ENCODE data around the gene SMAD6. TPM values are rescaled to one million over a fixed set of nuclear protein-coding genes. Genes with fewer than 3 reads are reported as not detected.

Gene SMAD6
- total and polyA plus RNA-seq, 2 experiments from 2014 or later, result 1.6 to 15.7 TPM

GRCh38 chr15:66657185-66658020, 44.6 kb upstream of the SMAD6 start (continued):
- no peak for TF ChIP-seq REST (IDR thresholded peaks at IDR 0.05; ENCODE audit: unreplicated experiment)
- TF ChIP-seq EZH2phosphoT487 (IDR thresholded peaks at IDR 0.05; ENCODE audit: unreplicated experiment), result no peak

GRCh38 chr15:66658044-66658443, 44.0 kb upstream of the SMAD6 start:
- no peaks in the 10 kb centered on the region for H3K36me3 Mint-ChIP-seq (ENCODE audit: low read depth)
- Histone ChIP-seq H4K20me1 (replicated peaks; ENCODE audit: insufficient read depth) (no peaks in the 10 kb centered on the region), H3K9me2 (ENCODE audit: insufficient read depth) (no peaks in the 10 kb centered on the region), H3K27me3 (ENCODE audit: insufficient read depth) (no peaks in the 10 kb centered on the region), H3K27ac (ENCODE audit: low read depth) (no peak overlapping the region), H3K4me3 (no peak overlapping the region), H3F3A (replicated peaks; ENCODE audit: low read depth) (peaks cover 7% of the 10 kb centered on the region; the same call in 1 of the 2 replicates), H3K4me2 (peak overlapping the region; percentile 47; the same call in 1 of the 2 replicates), H3K4me1 (ENCODE audit: insufficient read depth) (peaks cover 40% of the 10 kb centered on the region), H3K79me2 (replicated peaks; ENCODE audit: insufficient read depth) (no peaks in the 10 kb centered on the region), H3K36me3 (ENCODE audit: insufficient read depth) (no peaks in the 10 kb centered on the region), H2AFZ (no peak overlapping the region)
- H3K4me1 Mint-ChIP-seq, result peaks cover 43% of the 10 kb centered on the region
- no peak overlapping the region for H3K27ac Mint-ChIP-seq
- H3K27me3 Mint-ChIP-seq (ENCODE audit: insufficient read depth, low read depth, poor library complexity), result peaks cover 27% of the 10 kb centered on the region
- no peaks in the 10 kb centered on the region for H3K9me3 Mint-ChIP-seq
- no peak overlapping the region for H3K4me3 Mint-ChIP-seq
- no peak for DNase-seq (ENCODE audit: low spot score)
- no peak for ATAC-seq
- no peak for TF ChIP-seq EZH2phosphoT487 (IDR thresholded peaks at IDR 0.05; ENCODE audit: unreplicated experiment)
- TF ChIP-seq ZNF114 (CRISPR knock-in tag; IDR thresholded peaks at IDR 0.05), result no peak
- TF ChIP-seq EZH2 (IDR thresholded peaks at IDR 0.05; ENCODE audit: low read depth, unreplicated experiment), result no peak
- no peak for TF ChIP-seq ZNF462 (CRISPR knock-in tag; IDR thresholded peaks at IDR 0.05)
- no peak for TF ChIP-seq POLR2AphosphoS5 (IDR thresholded peaks at IDR 0.05; ENCODE audit: low read depth)
- TF ChIP-seq CREB1 (CRISPR knock-in tag; IDR thresholded peaks at IDR 0.05; ENCODE audit: low read depth), result no peak
- TF ChIP-seq STAT1 (IDR thresholded peaks at IDR 0.05; ENCODE audit: unreplicated experiment), result no peak
- TF ChIP-seq REST (IDR thresholded peaks at IDR 0.05; ENCODE audit: unreplicated experiment), result no peak
- no peak for TF ChIP-seq NANOG (IDR thresholded peaks at IDR 0.05; ENCODE audit: borderline replicate concordance)
